Hematopoietic multipotent progenitor cell (in vitro differentiated cells): Measurements from ENCODE around the gene CDKN1C. TPM values are rescaled to one million over a fixed set of nuclear protein-coding genes. Genes with fewer than 3 reads are reported as not detected.

Experiments used
- DNase-seq, 3 donors: peaks; one replicate each; pipeline ENCODE4 v3.0.0-alpha.2; 2011 to 2015; ENCODE audit warnings: low read depth in 2 of 3, low spot score in 2 of 3
- total RNA-seq: library from RNA; depleted of rRNA; stranded (reverse); fragments of >200 nt; gene quantifications from one replicate; pipeline ENCODE4 v1.2.3, GENCODE V29; 2012

Gene CDKN1C
- total RNA-seq = 20.7 TPM

- peak; percentile 73 to 91 (median 84) for DNase-seq
These were observed at the start of gene CDKN1C for GRCh38 chr11:2885678-2886081. Gene CDKN1C, minus strand, starts transcription at chr11:2885775. Its CDS starts 319 bp downstream, at chr11:2885456.

- DNase-seq = no peak
These were observed 49.1 kb upstream of the CDKN1C start for GRCh38 chr11:2934611-2935239.

- no peak for DNase-seq
These were observed 48.5 kb upstream of the CDKN1C start for GRCh38 chr11:2934021-2934550.

- peak in 2 of 3 donors; percentile 95 to 96 for DNase-seq
These were observed 47.9 kb upstream of the CDKN1C start for GRCh38 chr11:2933375-2934020.

- DNase-seq = peak in 2 of 3 donors; percentile 84 to 85
These were observed 47.3 kb upstream of the CDKN1C start for GRCh38 chr11:2932850-2933251.

- DNase-seq = no peak
These were observed 46.5 kb upstream of the CDKN1C start for GRCh38 chr11:2931771-2932738.

GRCh38 chr11:2931420-2931746 lies 45.8 kb upstream of the CDKN1C start:
- DNase-seq = no peak

GRCh38 chr11:2930704-2931419 lies 45.3 kb upstream of the CDKN1C start:
- DNase-seq = peak in 1 of 3 donors; percentile 57

GRCh38 chr11:2929950-2930703 lies 44.6 kb upstream of the CDKN1C start:
- DNase-seq = peak in 2 of 3 donors; percentile 51 to 62

GRCh38 chr11:2929531-2929949 lies 44.0 kb upstream of the CDKN1C start:
- DNase-seq = peak in 1 of 3 donors; percentile 79

- DNase-seq = peak in 2 of 3 donors; percentile 55 to 67
These were observed 43.3 kb upstream of the CDKN1C start, which contains the start of gene PHLDA2 for GRCh38 chr11:2928605-2929530. Gene PHLDA2, minus strand, starts transcription at chr11:2929420. Its CDS starts 56 bp downstream, at chr11:2929364.

GRCh38 chr11:2927851-2928604 lies 42.5 kb upstream of the CDKN1C start:
- DNase-seq = no peak

- DNase-seq = no peak
These were observed 41.7 kb upstream of the CDKN1C start for GRCh38 chr11:2927121-2927800.

- no peak for DNase-seq
These were observed 41.1 kb upstream of the CDKN1C start for GRCh38 chr11:2926611-2927051.

GRCh38 chr11:2924821-2925675 lies 39.5 kb upstream of the CDKN1C start:
- no peak for DNase-seq

- no peak for DNase-seq
These were observed 38.8 kb upstream of the CDKN1C start for GRCh38 chr11:2924381-2924780.
